ENCODE measurements around the gene OAS3. TPM values are rescaled to one million over a fixed set of nuclear protein-coding genes. Genes with fewer than 3 reads are reported as not detected.

The OAS3 gene
- total and polyA plus RNA-seq, 10 of the 15 experiments (the other 5 are each of a cell fraction or from before 2014, with no cell fraction given) = 5.1 to 107 (median 18.0) TPM

DNA sequence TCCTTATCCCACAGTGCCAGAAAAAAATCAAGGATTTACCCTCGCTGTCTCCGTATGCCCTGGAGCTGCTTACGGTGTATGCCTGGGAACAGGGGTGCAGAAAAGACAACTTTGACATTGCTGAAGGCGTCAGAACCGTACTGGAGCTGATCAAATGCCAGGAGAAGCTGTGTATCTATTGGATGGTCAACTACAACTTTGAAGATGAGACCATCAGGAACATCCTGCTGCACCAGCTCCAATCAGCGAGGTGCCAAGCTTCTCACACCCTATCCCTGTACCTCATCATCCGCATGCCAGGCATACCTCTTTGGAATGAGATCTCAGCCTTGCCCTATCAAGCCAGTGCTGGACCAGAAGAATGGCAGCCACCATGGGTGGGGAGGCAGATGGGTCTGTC is 59.2 kb downstream of the OAS3 start:
- ATAC-seq (no peak), DNase-seq (ENCODE audit: low read depth, low spot score) (no peak), FAIRE-seq (no peak)
- ChIA-PET RAD21 (ENCODE audit: unreplicated experiment) (interaction anchor here (1.2 kb wide), 1 partner anchor 19 kb away, joined by 3 read pairs; the partner anchor contains the start of gene OAS2), SMC1A (ENCODE audit: uncharacterized antibody, unreplicated experiment) (interaction anchor here (0.6 to 1.3 kb wide), 4 partner anchors 25 to 572 kb away, joined by 3 to 4 read pairs (median 3); no protein-coding TSS in a partner anchor), POLR2A (interaction anchor here (0.9 kb wide), 1 partner anchor 19 kb away, joined by 3 read pairs; the partner anchor contains the start of gene OAS2), CTCF (interaction anchor here (1.0 to 1.4 kb wide), 2 partner anchors 9 to 33 kb away, joined by 3 read pairs; no protein-coding TSS in a partner anchor)
- BruUV-seq (replicated peaks) = no TSS peak
- 0 out of 2 replicates have a peak, but pooled peaks cover 4% of the 10 kb centered on the region for H4K20me1 ChIP-seq (ENCODE audit: control insufficient read depth, insufficient read depth)
- H3K27me3 ChIP-seq (replicated peaks in 1 of 2; ENCODE audit: control insufficient read depth in 2 of 2, insufficient read depth in 2 of 2, low read length in 1 of 2) = no peaks in the 10 kb centered on the region
- H3K4me1 ChIP-seq (ENCODE audit: control insufficient read depth, insufficient read depth, low read length) = peaks cover 6% of the 10 kb centered on the region
- in situ Hi-C loops (cut with MboI) (no loop called here), intact Hi-C loops (cut with micrococcal nuclease; ENCODE audit: unreplicated experiment) (no loop called here)
- H3K9ac ChIP-seq (ENCODE audit: control insufficient read depth, insufficient read depth, low read length) = no peak overlapping the region
- H3K27ac ChIP-seq (ENCODE audit: control insufficient read depth, insufficient read depth) = no peak overlapping the region
- no peak for TF ChIP-seq BCL11A (IDR thresholded peaks at IDR 0.05; ENCODE audit: low read depth, low read length)
- no peak for TF ChIP-seq RFX5 (IDR thresholded peaks at IDR 0.05; ENCODE audit: low read depth, low read length)
- no peak for TF ChIP-seq SREBF1 (IDR thresholded peaks at IDR 0.05; ENCODE audit: low read length)
- peaks cover 2% of the 10 kb centered on the region; the same call in 1 of the 2 replicates for H3K79me2 ChIP-seq (ENCODE audit: control insufficient read depth, insufficient read depth, low read length)
- peaks cover 18% of the 10 kb centered on the region; the same call in 2 of the 3 replicates for H3K9me3 ChIP-seq (replicated peaks; ENCODE audit: control insufficient read depth, insufficient read depth, low read length)
- no peak overlapping the region for H3K4me3 ChIP-seq
- WGBS (ENCODE audit: insufficient coverage, insufficient replicate concordance, low lambda C conversion rate, missing lambda C conversion rate) = 98% methylated on average over 7 of the region's 7 CpGs
- H3K36me3 ChIP-seq (ENCODE audit: control insufficient read depth in 2 of 2, insufficient read depth in 2 of 2, low read length in 1 of 2) = peaks cover 20 to 68% of the 10 kb centered on the region in 2 experiments
- no peak overlapping the region for H2AFZ ChIP-seq (ENCODE audit: control insufficient read depth, low read depth, low read length)
- H3K4me2 ChIP-seq (ENCODE audit: control insufficient read depth, insufficient read depth) = no peak overlapping the region

DNA sequence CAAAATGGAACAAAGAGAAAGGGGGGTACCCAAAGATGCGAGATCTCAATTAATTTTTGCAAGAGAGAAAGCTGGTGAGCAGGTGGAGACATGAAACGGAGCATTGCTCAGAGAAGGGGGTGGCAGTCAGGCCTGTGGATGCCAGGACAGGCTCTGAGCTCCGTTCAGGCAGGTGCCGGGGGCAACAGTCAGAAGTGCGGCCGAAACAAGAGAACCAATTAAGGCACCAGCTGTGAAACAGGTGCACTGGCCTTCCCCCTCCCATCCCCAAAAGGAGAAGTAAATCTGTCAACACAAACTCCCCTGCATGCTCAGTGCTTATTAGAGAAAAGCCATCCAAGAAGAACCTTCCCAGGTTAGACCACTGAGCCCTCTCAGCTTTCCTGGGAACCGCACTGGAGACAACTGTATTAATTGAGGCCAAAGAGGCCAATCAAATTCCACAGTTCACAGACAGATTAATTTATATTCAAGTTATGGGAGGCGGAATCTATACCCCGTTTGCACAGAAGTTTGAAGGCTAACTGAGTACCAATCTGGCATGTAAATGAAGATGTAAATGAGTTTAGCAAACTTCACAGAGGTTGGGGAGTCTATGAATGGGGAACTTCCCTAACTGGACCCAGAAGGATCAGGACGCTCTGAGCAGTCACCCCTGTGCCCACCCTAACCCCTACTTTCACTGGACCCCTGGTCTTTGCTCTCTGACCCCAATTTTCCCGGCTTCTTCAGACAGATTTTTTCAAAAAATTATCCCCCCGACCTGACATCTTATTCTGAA is 60.9 kb downstream of the OAS3 start:
- H3K79me2 ChIP-seq (ENCODE audit: control insufficient read depth, insufficient read depth, low read length) = no peaks in the 10 kb centered on the region
- H3K4me3 ChIP-seq = no peak overlapping the region
- no peak overlapping the region for H3K27ac ChIP-seq (ENCODE audit: control insufficient read depth, insufficient read depth)
- ChIA-PET POLR2A (interaction anchor here (0.7 kb wide), 1 partner anchor 93 kb away, joined by 4 read pairs; the partner anchor contains the start of gene OAS1), CTCF (interaction anchor here (0.5 to 1.6 kb wide), 4 partner anchors 25 to 177 kb away, joined by 3 to 4 read pairs (median 4); no protein-coding TSS in a partner anchor), SMC1A (ENCODE audit: uncharacterized antibody, unreplicated experiment) (interaction anchor here (0.9 kb wide), 1 partner anchor 21 kb away, joined by 3 read pairs; the partner anchor contains the start of gene OAS2), RAD21 (ENCODE audit: unreplicated experiment) (interaction anchor here (1.7 kb wide), 1 partner anchor 92 kb away, joined by 6 read pairs; the partner anchor contains the start of gene OAS1)
- no peak overlapping the region for H3K4me2 ChIP-seq (ENCODE audit: control insufficient read depth, insufficient read depth)
- H3K9ac ChIP-seq (ENCODE audit: control insufficient read depth, insufficient read depth, low read length) = no peak overlapping the region
- intact Hi-C loops (cut with micrococcal nuclease; ENCODE audit: unreplicated experiment) = no loop called here
- peaks cover 6% of the 10 kb centered on the region for H3K4me1 ChIP-seq (ENCODE audit: control insufficient read depth, insufficient read depth, low read length)
- no peak for DNase-seq (ENCODE audit: low read depth, low spot score)
- peaks cover 22 to 74% of the 10 kb centered on the region in 2 experiments for H3K36me3 ChIP-seq (ENCODE audit: control insufficient read depth in 2 of 2, insufficient read depth in 2 of 2, low read length in 1 of 2)
- no peak for FAIRE-seq
- H2AFZ ChIP-seq (ENCODE audit: control insufficient read depth, low read depth, low read length) = no peak overlapping the region
- H4K20me1 ChIP-seq (ENCODE audit: control insufficient read depth, insufficient read depth) = 0 out of 2 replicates have a peak, but pooled peaks cover 4% of the 10 kb centered on the region
- peaks cover 14% of the 10 kb centered on the region; the same call in 2 of the 3 replicates for H3K9me3 ChIP-seq (replicated peaks; ENCODE audit: control insufficient read depth, insufficient read depth, low read length)
- TSS peak; percentile 41 for BruUV-seq (replicated peaks)
- in situ Hi-C loops (cut with MboI) = no loop called here
- ATAC-seq = peak; percentile 97
- WGBS (ENCODE audit: insufficient coverage, insufficient replicate concordance, low lambda C conversion rate, missing lambda C conversion rate) = 50% methylated on average over 11 of the region's 12 CpGs
- no peaks in the 10 kb centered on the region for H3K27me3 ChIP-seq (replicated peaks in 1 of 2; ENCODE audit: control insufficient read depth in 2 of 2, insufficient read depth in 2 of 2, low read length in 1 of 2)
- TF ChIP-seq TCF12 (IDR thresholded peaks at IDR 0.05; ENCODE audit: low read depth, low read length) (peak; percentile 99), CHD4 (IDR thresholded peaks at IDR 0.05) (no peak), BCL11A (IDR thresholded peaks at IDR 0.05; ENCODE audit: low read depth, low read length) (peak; percentile 50; the same call in 1 of the 2 replicates), EP300 (IDR thresholded peaks at IDR 0.05; ENCODE audit: borderline replicate concordance in 1 of 2, control insufficient read depth in 1 of 2, low read depth in 2 of 2, low read length in 2 of 2) (peak in 1 of 2 experiments; percentile 20; a peak in 1 of 4 replicates), NFIC (IDR thresholded peaks at IDR 0.05; ENCODE audit: low read depth, low read length) (no peak), BHLHE40 (IDR thresholded peaks at IDR 0.05; ENCODE audit: borderline replicate concordance in 1 of 2, low read depth in 2 of 2, low read length in 1 of 2) (peak; percentile 51 to 81; a peak in 3 of 4 replicates), IKZF1 (conservative IDR thresholded peaks at IDR 0.05) (peak; percentile 27; the same call in 1 of the 2 replicates), HCFC1 (IDR thresholded peaks at IDR 0.05; ENCODE audit: low read length) (no peak), POLR2AphosphoS2 (IDR thresholded peaks at IDR 0.05; ENCODE audit: low read depth, low read length) (no peak), SREBF1 (IDR thresholded peaks at IDR 0.05; ENCODE audit: low read length) (no peak), MTA2 (IDR thresholded peaks at IDR 0.05; ENCODE audit: low read depth) (peak; percentile 67), TCF3 (IDR thresholded peaks at IDR 0.05; ENCODE audit: borderline replicate concordance, insufficient read depth, low read depth, low read length) (peak; percentile 98), ETV6 (conservative IDR thresholded peaks at IDR 0.05 in 1 of 2, IDR thresholded peaks at IDR 0.05 in 1 of 2; ENCODE audit: borderline replicate concordance in 1 of 2, low read depth in 1 of 2) (no peak), MYB (IDR thresholded peaks at IDR 0.05; ENCODE audit: borderline replicate concordance, low read depth, low read length) (no peak)
